ENCODE results near the gene F2RL2.

The F2RL2 gene

DNA sequence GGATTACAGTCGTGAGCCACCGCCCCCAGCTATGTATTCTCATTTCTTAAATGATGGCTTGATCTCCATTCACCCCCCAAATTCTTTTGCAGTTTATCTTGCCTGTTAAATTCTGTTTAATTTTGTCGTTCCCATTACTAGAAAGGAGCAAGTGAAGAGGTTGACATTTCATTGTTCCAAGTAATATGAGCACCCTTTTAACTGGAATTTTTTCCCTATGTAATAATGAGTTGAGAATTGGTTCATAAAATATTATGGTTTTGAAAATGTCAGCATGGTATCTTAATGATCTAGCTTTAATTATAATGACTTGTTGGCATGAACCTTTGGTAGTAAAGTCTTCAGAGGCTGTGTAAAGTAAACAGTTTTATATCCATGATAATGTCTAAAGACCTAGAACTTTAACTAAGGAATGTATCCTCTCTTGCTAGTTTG lies 37.4 kb downstream of the F2RL2 start (continued):
- TF ChIP-seq, protein P1, sequence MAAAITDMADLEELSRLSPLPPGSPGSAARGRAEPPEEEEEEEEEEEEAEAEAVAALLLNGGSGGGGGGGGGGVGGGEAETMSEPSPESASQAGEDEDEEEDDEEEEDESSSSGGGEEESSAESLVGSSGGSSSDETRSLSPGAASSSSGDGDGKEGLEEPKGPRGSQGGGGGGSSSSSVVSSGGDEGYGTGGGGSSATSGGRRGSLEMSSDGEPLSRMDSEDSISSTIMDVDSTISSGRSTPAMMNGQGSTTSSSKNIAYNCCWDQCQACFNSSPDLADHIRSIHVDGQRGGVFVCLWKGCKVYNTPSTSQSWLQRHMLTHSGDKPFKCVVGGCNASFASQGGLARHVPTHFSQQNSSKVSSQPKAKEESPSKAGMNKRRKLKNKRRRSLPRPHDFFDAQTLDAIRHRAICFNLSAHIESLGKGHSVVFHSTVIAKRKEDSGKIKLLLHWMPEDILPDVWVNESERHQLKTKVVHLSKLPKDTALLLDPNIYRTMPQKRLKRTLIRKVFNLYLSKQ (tag by site-specific recombination; IDR thresholded peaks at IDR 0.05; ENCODE audit: borderline replicate concordance): no peak
- TF ChIP-seq, protein P2, sequence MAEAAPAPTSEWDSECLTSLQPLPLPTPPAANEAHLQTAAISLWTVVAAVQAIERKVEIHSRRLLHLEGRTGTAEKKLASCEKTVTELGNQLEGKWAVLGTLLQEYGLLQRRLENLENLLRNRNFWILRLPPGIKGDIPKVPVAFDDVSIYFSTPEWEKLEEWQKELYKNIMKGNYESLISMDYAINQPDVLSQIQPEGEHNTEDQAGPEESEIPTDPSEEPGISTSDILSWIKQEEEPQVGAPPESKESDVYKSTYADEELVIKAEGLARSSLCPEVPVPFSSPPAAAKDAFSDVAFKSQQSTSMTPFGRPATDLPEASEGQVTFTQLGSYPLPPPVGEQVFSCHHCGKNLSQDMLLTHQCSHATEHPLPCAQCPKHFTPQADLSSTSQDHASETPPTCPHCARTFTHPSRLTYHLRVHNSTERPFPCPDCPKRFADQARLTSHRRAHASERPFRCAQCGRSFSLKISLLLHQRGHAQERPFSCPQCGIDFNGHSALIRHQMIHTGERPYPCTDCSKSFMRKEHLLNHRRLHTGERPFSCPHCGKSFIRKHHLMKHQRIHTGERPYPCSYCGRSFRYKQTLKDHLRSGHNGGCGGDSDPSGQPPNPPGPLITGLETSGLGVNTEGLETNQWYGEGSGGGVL (tag by site-specific recombination; IDR thresholded peaks at IDR 0.05): no peak
- no peak for TF ChIP-seq ZBTB48 (tag by site-specific recombination; IDR thresholded peaks at IDR 0.05)
- no peak for TF ChIP-seq ZNF768 (tag by site-specific recombination; IDR thresholded peaks at IDR 0.05)
- TF ChIP-seq ZNF157 (tag by site-specific recombination; IDR thresholded peaks at IDR 0.05): no peak
- no peak for TF ChIP-seq ZNF23 (tag by site-specific recombination; IDR thresholded peaks at IDR 0.05; ENCODE audit: borderline replicate concordance)
- TF ChIP-seq ZNF324 (tag by site-specific recombination; IDR thresholded peaks at IDR 0.05): no peak
- TF ChIP-seq ZNF629 (tag by site-specific recombination; IDR thresholded peaks at IDR 0.05): peak; percentile 51
- TF ChIP-seq ZNF211 (tag by site-specific recombination; IDR thresholded peaks at IDR 0.05; ENCODE audit: low read depth): no peak
- no peak for TF ChIP-seq ZNF175 (tag by site-specific recombination; IDR thresholded peaks at IDR 0.05)
- TF ChIP-seq, protein P3, sequence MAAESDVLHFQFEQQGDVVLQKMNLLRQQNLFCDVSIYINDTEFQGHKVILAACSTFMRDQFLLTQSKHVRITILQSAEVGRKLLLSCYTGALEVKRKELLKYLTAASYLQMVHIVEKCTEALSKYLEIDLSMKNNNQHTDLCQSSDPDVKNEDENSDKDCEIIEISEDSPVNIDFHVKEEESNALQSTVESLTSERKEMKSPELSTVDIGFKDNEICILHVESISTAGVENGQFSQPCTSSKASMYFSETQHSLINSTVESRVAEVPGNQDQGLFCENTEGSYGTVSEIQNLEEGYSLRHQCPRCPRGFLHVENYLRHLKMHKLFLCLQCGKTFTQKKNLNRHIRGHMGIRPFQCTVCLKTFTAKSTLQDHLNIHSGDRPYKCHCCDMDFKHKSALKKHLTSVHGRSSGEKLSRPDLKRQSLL (tag by site-specific recombination; IDR thresholded peaks at IDR 0.05): no peak
- peak; percentile 67 for TF ChIP-seq ZBTB17 (tag by site-specific recombination; IDR thresholded peaks at IDR 0.05)
- TF ChIP-seq, protein P4, sequence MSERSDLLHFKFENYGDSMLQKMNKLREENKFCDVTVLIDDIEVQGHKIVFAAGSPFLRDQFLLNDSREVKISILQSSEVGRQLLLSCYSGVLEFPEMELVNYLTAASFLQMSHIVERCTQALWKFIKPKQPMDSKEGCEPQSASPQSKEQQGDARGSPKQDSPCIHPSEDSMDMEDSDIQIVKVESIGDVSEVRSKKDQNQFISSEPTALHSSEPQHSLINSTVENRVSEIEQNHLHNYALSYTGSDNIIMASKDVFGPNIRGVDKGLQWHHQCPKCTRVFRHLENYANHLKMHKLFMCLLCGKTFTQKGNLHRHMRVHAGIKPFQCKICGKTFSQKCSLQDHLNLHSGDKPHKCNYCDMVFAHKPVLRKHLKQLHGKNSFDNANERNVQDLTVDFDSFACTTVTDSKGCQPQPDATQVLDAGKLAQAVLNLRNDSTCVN (tag by site-specific recombination; optimal IDR thresholded peaks at IDR 0.05): no peak
- TF ChIP-seq ZFP3 (tag by site-specific recombination; IDR thresholded peaks at IDR 0.05; ENCODE audit: low read depth): no peak
- TF ChIP-seq SP2 (tag by site-specific recombination; IDR thresholded peaks at IDR 0.05): no peak
- TF ChIP-seq ZNF416 (tag by site-specific recombination; IDR thresholded peaks at IDR 0.05): no peak
- TF ChIP-seq, protein P5, sequence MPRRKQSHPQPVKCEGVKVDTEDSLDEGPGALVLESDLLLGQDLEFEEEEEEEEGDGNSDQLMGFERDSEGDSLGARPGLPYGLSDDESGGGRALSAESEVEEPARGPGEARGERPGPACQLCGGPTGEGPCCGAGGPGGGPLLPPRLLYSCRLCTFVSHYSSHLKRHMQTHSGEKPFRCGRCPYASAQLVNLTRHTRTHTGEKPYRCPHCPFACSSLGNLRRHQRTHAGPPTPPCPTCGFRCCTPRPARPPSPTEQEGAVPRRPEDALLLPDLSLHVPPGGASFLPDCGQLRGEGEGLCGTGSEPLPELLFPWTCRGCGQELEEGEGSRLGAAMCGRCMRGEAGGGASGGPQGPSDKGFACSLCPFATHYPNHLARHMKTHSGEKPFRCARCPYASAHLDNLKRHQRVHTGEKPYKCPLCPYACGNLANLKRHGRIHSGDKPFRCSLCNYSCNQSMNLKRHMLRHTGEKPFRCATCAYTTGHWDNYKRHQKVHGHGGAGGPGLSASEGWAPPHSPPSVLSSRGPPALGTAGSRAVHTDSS (tag by site-specific recombination; IDR thresholded peaks at IDR 0.05): no peak
- TF ChIP-seq ZNF501 (tag by site-specific recombination; IDR thresholded peaks at IDR 0.05): peak; percentile 73; the same call in 1 of the 2 replicates
- TF ChIP-seq, protein P6, sequence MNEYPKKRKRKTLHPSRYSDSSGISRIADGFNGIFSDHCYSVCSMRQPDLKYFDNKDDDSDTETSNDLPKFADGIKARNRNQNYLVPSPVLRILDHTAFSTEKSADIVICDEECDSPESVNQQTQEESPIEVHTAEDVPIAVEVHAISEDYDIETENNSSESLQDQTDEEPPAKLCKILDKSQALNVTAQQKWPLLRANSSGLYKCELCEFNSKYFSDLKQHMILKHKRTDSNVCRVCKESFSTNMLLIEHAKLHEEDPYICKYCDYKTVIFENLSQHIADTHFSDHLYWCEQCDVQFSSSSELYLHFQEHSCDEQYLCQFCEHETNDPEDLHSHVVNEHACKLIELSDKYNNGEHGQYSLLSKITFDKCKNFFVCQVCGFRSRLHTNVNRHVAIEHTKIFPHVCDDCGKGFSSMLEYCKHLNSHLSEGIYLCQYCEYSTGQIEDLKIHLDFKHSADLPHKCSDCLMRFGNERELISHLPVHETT (tag by site-specific recombination; IDR thresholded peaks at IDR 0.05): peak; percentile 82
- no peak for TF ChIP-seq ZNF223 (tag by site-specific recombination; IDR thresholded peaks at IDR 0.05)
- no peak for TF ChIP-seq ZNF560 (tag by site-specific recombination; IDR thresholded peaks at IDR 0.05; ENCODE audit: borderline replicate concordance)
- TF ChIP-seq FEZF1 (tag by site-specific recombination; IDR thresholded peaks at IDR 0.05): peak; percentile 90
- TF ChIP-seq, protein P7, sequence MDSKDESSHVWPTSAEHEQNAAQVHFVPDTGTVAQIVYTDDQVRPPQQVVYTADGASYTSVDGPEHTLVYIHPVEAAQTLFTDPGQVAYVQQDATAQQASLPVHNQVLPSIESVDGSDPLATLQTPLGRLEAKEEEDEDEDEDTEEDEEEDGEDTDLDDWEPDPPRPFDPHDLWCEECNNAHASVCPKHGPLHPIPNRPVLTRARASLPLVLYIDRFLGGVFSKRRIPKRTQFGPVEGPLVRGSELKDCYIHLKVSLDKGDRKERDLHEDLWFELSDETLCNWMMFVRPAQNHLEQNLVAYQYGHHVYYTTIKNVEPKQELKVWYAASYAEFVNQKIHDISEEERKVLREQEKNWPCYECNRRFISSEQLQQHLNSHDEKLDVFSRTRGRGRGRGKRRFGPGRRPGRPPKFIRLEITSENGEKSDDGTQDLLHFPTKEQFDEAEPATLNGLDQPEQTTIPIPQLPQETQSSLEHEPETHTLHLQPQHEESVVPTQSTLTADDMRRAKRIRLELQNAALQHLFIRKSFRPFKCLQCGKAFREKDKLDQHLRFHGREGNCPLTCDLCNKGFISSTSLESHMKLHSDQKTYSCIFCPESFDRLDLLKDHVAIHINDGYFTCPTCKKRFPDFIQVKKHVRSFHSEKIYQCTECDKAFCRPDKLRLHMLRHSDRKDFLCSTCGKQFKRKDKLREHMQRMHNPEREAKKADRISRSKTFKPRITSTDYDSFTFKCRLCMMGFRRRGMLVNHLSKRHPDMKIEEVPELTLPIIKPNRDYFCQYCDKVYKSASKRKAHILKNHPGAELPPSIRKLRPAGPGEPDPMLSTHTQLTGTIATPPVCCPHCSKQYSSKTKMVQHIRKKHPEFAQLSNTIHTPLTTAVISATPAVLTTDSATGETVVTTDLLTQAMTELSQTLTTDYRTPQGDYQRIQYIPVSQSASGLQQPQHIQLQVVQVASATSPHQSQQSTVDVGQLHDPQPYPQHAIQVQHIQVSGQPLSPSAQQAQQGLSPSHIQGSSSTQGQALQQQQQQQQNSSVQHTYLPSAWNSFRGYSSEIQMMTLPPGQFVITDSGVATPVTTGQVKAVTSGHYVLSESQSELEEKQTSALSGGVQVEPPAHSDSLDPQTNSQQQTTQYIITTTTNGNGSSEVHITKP (tag by site-specific recombination; IDR thresholded peaks at IDR 0.05): peak; percentile 64
- TF ChIP-seq ZNF837 (tag by site-specific recombination; IDR thresholded peaks at IDR 0.05): no peak
- no peak for TF ChIP-seq HOXC10 (CRISPR knock-in tag; IDR thresholded peaks at IDR 0.05)
- no peak for TF ChIP-seq ZNF169 (tag by site-specific recombination; IDR thresholded peaks at IDR 0.05)
- TF ChIP-seq, protein P8, sequence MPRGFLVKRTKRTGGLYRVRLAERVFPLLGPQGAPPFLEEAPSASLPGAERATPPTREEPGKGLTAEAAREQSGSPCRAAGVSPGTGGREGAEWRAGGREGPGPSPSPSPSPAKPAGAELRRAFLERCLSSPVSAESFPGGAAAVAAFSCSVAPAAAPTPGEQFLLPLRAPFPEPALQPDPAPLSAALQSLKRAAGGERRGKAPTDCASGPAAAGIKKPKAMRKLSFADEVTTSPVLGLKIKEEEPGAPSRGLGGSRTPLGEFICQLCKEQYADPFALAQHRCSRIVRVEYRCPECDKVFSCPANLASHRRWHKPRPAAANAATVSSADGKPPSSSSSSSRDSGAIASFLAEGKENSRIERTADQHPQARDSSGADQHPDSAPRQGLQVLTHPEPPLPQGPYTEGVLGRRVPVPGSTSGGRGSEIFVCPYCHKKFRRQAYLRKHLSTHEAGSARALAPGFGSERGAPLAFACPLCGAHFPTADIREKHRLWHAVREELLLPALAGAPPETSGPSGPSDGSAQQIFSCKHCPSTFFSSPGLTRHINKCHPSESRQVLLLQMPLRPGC (tag by site-specific recombination; IDR thresholded peaks at IDR 0.05): peak; percentile 71
